HepG2 (cell line): ENCODE measurements around the gene XKR7. TPM values are rescaled to one million over a fixed set of nuclear protein-coding genes. Genes with fewer than 3 reads are reported as not detected.

Experiments
- CHD2 ChIP-seq: IDR thresholded peaks from 2 replicates; pipeline ENCODE4 v1.6.1; 2011; ENCODE audit warnings: low read depth, low read length, improper control_type of control experiment
- IRX3 ChIP-seq: sonication (generic); formaldehyde crosslinking; IDR thresholded peaks from 2 replicates; pipeline ENCODE4 v1.8.1; 2023; ENCODE audit warnings: mild to moderate bottlenecking, low read depth, missing genetic modification reagents, borderline replicate concordance
- KDM6A ChIP-seq: IDR thresholded peaks from 2 replicates; pipeline ENCODE4 v1.6.1; 2016; ENCODE audit warnings: low read depth
- ZBTB8A ChIP-seq: sonication (generic); formaldehyde crosslinking; IDR thresholded peaks from 2 replicates; pipeline ENCODE4 v1.4.0; 2020; ENCODE audit warnings: mild to moderate bottlenecking, low read depth, missing genetic modification reagents, borderline replicate concordance
- ZFYVE20 ChIP-seq: sonication (generic); formaldehyde crosslinking; IDR thresholded peaks from 2 replicates; pipeline ENCODE4 v1.8.0; 2023; ENCODE audit warnings: low read depth, mild to moderate bottlenecking, moderate library complexity, missing genetic modification reagents, borderline replicate concordance
- ZNF143 ChIP-seq: sonication (generic); formaldehyde crosslinking; IDR thresholded peaks from 2 replicates; pipeline ENCODE4 v1.4.0; 2020; ENCODE audit warnings: missing genetic modification reagents
- ZNF251 ChIP-seq: sonication (generic); formaldehyde crosslinking; IDR thresholded peaks from 2 replicates; pipeline ENCODE4 v1.9.0; 2021; ENCODE audit warnings: mild to moderate bottlenecking, missing genetic modification reagents
- ZNF333 ChIP-seq: sonication (generic); formaldehyde crosslinking; IDR thresholded peaks from 2 replicates; pipeline ENCODE4 v1.4.0; 2020; ENCODE audit warnings: mild to moderate bottlenecking, missing genetic modification reagents, borderline replicate concordance
- ZNF563 ChIP-seq: sonication (generic); formaldehyde crosslinking; IDR thresholded peaks from 2 replicates; pipeline ENCODE4 v1.8.0; 2022; ENCODE audit warnings: mild to moderate bottlenecking, moderate library complexity, missing genetic modification reagents
- ZNF570 ChIP-seq: sonication (generic); formaldehyde crosslinking; IDR thresholded peaks from 2 replicates; pipeline ENCODE4 v1.4.0; 2020; ENCODE audit warnings: mild to moderate bottlenecking, missing genetic modification reagents, borderline replicate concordance
- ZNF660 ChIP-seq: sonication (generic); formaldehyde crosslinking; IDR thresholded peaks from 2 replicates; pipeline ENCODE4 v1.5.1; 2020; ENCODE audit warnings: mild to moderate bottlenecking, low read depth, missing genetic modification reagents, borderline replicate concordance
- ZSCAN31 ChIP-seq: sonication (generic); formaldehyde crosslinking; IDR thresholded peaks from 2 replicates; pipeline ENCODE4 v1.5.0; 2020; ENCODE audit warnings: low read depth, mild to moderate bottlenecking, missing genetic modification reagents
- polyA plus RNA-seq, 8 experiments: library from polyadenylated mRNA; depleted of rRNA in 3 of 8; stranded (reverse) in 7 of 8; unstranded in 1 of 8; fragments of >200 nt; fragmentation: Illumina TruSeq in 4 of 8; extraction: Trizol in 4 of 8; gene quantifications; 2 replicates each; pipeline versions ENCODE4 v1.2.1 to v1.2.3, GENCODE V29; 2011 to 2016; ENCODE audit warnings: low read depth in 4 of 8, missing spikeins in 1 of 8, mixed read lengths in 1 of 8; ENCODE audit not compliant: insufficient read depth in 1 of 8
- total RNA-seq, 5 experiments: library from RNA; depleted of rRNA; stranded (reverse); fragments of >200 nt; fragmentation: Illumina TruSeq; extraction: Trizol; gene quantifications; 2 replicates each; pipeline ENCODE4 v1.2.3, GENCODE V29; 2016; ENCODE audit warnings: low read depth in 1 of 5
- TF ChIP-seq, protein P1 (sequence below): sonication (generic); formaldehyde crosslinking; conservative IDR thresholded peaks from 2 replicates; pipeline ENCODE4 v1.8.0; 2022; ENCODE audit warnings: low read depth, missing genetic modification reagents
- TF ChIP-seq, protein P2 (sequence below): sonication (generic); formaldehyde crosslinking; IDR thresholded peaks from 2 replicates; pipeline ENCODE4 v1.4.0; 2020; ENCODE audit warnings: missing genetic modification reagents
- TF ChIP-seq, protein P3 (sequence below): sonication (generic); formaldehyde crosslinking; IDR thresholded peaks from 2 replicates; pipeline ENCODE4 v1.4.0; 2020; ENCODE audit warnings: missing genetic modification reagents
- TF ChIP-seq, protein P4 (sequence below): sonication (generic); formaldehyde crosslinking; IDR thresholded peaks from 2 replicates; pipeline ENCODE4 v1.8.1; 2023; ENCODE audit warnings: mild to moderate bottlenecking, missing genetic modification reagents
- TF ChIP-seq, protein P5 (sequence below): sonication (generic); formaldehyde crosslinking; IDR thresholded peaks from 2 replicates; pipeline ENCODE4 v1.8.1; 2023; ENCODE audit warnings: missing genetic modification reagents, inconsistent platforms, borderline replicate concordance
- TF ChIP-seq, protein P6 (sequence below): sonication (generic); formaldehyde crosslinking; IDR thresholded peaks from 2 replicates; pipeline ENCODE4 v1.8.0; 2022; ENCODE audit warnings: missing genetic modification reagents, mild to moderate bottlenecking, moderate library complexity, borderline replicate concordance

The XKR7 gene
- total and polyA plus RNA-seq, 2 of the 13 experiments (the other 11 are each of a cell fraction or from before 2014, with no cell fraction given): not detected

DNA sequence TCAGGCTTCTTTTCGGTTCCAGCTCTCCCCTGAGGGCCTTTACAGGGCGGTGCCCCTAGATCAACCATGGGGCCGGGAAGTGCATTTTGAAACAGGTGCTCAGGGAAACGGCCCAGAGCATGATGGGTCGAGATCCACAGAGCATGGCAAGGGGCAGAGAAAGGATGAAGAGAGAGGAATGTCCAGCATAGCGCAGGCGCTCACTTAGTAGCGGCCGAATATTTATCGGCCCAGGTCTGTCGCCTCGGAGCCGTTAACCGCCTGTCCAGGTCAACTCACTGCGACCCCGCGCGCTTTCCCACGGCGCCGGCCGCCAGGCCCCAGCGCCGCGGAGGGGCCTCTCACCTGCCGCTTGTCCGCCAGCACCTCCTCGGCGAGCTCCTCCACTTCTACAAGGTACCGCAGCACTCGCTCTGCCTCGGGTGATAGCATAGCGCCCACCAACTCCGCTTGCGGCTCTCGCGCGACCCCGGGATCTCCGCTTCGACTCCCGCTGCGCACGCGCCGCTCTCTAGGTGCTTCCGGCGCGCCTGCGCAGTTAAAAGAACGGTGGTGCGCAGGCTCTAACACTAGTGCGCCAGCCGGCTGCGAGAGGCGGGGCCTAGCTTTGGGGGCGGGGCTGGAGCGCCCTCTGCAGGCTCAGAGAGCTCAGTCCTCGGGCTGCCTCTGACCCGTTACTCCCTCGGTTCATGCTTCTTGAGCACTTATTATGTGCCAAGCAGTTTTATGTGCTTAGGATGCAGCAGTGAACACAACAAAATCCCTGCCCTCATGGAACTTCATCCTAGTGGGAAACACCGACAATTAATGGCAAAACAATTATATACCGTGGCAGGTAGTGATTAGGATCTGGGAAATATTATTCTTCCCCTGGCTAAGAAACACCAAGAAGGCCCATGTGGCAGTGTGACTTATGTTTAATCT, 16.2 kb upstream of the XKR7 start, which contains the start of gene PDRG1 (continued):
- TF ChIP-seq ZNF333 (CRISPR knock-in tag) (peak; percentile 68; the same call in 1 of the 2 replicates), ZNF570 (CRISPR knock-in tag) (no peak; the same call in 1 of the 2 replicates), ZNF660 (CRISPR knock-in tag) (no peak), ZNF251 (no peak), ZNF563 (CRISPR knock-in tag) (peak; percentile 71), IRX3 (CRISPR knock-in tag) (no peak), CHD2 (peak; percentile 100), ZSCAN31 (peak; percentile 88; the same call in 1 of the 2 replicates), KDM6A (CRISPR knock-in tag) (no peak), ZNF143 (CRISPR knock-in tag) (peak; percentile 71), ZFYVE20 (CRISPR knock-in tag) (no peak), ZBTB8A (CRISPR knock-in tag) (no peak)
- TF ChIP-seq, protein P1, sequence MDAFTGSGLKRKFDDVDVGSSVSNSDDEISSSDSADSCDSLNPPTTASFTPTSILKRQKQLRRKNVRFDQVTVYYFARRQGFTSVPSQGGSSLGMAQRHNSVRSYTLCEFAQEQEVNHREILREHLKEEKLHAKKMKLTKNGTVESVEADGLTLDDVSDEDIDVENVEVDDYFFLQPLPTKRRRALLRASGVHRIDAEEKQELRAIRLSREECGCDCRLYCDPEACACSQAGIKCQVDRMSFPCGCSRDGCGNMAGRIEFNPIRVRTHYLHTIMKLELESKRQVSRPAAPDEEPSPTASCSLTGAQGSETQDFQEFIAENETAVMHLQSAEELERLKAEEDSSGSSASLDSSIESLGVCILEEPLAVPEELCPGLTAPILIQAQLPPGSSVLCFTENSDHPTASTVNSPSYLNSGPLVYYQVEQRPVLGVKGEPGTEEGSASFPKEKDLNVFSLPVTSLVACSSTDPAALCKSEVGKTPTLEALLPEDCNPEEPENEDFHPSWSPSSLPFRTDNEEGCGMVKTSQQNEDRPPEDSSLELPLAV (CRISPR knock-in tag): no peak
- TF ChIP-seq, protein P2, sequence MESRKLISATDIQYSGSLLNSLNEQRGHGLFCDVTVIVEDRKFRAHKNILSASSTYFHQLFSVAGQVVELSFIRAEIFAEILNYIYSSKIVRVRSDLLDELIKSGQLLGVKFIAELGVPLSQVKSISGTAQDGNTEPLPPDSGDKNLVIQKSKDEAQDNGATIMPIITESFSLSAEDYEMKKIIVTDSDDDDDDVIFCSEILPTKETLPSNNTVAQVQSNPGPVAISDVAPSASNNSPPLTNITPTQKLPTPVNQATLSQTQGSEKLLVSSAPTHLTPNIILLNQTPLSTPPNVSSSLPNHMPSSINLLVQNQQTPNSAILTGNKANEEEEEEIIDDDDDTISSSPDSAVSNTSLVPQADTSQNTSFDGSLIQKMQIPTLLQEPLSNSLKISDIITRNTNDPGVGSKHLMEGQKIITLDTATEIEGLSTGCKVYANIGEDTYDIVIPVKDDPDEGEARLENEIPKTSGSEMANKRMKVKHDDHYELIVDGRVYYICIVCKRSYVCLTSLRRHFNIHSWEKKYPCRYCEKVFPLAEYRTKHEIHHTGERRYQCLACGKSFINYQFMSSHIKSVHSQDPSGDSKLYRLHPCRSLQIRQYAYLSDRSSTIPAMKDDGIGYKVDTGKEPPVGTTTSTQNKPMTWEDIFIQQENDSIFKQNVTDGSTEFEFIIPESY (CRISPR knock-in tag): peak; percentile 67; the same call in 1 of the 2 replicates
- TF ChIP-seq, protein P3, sequence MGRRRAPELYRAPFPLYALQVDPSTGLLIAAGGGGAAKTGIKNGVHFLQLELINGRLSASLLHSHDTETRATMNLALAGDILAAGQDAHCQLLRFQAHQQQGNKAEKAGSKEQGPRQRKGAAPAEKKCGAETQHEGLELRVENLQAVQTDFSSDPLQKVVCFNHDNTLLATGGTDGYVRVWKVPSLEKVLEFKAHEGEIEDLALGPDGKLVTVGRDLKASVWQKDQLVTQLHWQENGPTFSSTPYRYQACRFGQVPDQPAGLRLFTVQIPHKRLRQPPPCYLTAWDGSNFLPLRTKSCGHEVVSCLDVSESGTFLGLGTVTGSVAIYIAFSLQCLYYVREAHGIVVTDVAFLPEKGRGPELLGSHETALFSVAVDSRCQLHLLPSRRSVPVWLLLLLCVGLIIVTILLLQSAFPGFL (CRISPR knock-in tag): 0 out of 2 replicates have a peak, but pooled peaks have one; percentile 84
- TF ChIP-seq, protein P4, sequence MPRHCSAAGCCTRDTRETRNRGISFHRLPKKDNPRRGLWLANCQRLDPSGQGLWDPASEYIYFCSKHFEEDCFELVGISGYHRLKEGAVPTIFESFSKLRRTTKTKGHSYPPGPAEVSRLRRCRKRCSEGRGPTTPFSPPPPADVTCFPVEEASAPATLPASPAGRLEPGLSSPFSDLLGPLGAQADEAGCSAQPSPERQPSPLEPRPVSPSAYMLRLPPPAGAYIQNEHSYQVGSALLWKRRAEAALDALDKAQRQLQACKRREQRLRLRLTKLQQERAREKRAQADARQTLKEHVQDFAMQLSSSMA (CRISPR knock-in tag): no peak; the same call in 1 of the 2 replicates
- TF ChIP-seq, protein P5, sequence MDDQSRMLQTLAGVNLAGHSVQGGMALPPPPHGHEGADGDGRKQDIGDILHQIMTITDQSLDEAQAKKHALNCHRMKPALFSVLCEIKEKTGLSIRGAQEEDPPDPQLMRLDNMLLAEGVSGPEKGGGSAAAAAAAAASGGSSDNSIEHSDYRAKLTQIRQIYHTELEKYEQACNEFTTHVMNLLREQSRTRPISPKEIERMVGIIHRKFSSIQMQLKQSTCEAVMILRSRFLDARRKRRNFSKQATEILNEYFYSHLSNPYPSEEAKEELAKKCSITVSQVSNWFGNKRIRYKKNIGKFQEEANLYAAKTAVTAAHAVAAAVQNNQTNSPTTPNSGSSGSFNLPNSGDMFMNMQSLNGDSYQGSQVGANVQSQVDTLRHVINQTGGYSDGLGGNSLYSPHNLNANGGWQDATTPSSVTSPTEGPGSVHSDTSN: no peak; the same call in 1 of the 2 replicates
- TF ChIP-seq, protein P6, sequence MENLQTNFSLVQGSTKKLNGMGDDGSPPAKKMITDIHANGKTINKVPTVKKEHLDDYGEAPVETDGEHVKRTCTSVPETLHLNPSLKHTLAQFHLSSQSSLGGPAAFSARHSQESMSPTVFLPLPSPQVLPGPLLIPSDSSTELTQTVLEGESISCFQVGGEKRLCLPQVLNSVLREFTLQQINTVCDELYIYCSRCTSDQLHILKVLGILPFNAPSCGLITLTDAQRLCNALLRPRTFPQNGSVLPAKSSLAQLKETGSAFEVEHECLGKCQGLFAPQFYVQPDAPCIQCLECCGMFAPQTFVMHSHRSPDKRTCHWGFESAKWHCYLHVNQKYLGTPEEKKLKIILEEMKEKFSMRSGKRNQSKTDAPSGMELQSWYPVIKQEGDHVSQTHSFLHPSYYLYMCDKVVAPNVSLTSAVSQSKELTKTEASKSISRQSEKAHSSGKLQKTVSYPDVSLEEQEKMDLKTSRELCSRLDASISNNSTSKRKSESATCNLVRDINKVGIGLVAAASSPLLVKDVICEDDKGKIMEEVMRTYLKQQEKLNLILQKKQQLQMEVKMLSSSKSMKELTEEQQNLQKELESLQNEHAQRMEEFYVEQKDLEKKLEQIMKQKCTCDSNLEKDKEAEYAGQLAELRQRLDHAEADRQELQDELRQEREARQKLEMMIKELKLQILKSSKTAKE (CRISPR knock-in tag): no peak
